GM03348 (cell line): ENCODE results near the gene ANKS1A.
"Not testable (repeated sequence)": the region's sequence is repeated elsewhere in the genome, so short reads cannot be mapped to it uniquely, and the experiment has no call there.

ENCODE experiments used
- DNase-seq: peaks from one replicate; pipeline ENCODE4 v3.0.0; 2012; ENCODE audit warnings: low spot score

Gene ANKS1A

DNA sequence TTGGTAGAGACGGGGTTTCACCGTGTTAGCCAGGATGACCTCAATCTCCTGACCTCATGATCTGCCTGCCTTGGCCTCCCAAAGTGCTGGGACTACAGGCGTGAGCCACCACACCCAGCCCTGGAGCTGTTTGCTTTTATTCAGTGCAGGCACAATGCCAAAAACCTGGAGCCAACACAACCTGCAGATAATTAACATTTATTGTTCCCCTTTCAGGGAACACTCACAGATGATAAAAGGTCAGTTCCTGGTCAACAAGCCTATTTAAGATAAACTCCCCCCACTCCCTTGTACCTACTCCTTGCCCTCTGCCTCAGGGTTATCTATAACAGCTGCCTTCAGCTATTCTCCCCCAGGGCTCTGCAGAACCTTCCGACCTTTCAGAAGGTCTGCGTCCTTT lies 218.7 kb downstream of the ANKS1A start:
- DNase-seq = not testable (repeated sequence)

DNA sequence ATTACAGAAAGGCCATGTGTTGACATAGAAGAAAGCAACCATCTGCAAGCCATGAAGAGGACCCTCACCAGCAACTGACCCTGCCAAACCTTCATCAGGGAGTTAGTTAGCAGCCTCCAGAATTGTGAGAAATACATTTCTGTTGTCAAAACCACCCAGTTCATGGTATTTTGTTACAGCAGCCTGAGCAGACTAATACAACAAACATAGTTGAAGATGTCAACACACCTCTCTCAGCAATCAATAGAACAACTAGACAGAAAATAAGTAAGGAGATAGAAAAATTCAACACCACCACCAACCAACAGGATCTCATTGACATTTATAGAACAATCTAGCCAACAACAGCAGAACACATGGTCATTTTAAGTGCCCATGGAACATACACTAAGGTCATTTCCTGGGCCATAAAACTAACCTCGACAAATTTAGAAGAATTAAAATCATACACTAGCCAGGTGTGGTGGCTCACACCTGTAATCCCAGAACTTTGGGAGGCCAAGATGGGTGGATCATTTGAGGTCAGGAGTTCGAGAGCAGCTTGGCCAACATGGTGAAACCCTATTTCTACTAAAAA lies 219.3 kb downstream of the ANKS1A start:
- no peak for DNase-seq

DNA sequence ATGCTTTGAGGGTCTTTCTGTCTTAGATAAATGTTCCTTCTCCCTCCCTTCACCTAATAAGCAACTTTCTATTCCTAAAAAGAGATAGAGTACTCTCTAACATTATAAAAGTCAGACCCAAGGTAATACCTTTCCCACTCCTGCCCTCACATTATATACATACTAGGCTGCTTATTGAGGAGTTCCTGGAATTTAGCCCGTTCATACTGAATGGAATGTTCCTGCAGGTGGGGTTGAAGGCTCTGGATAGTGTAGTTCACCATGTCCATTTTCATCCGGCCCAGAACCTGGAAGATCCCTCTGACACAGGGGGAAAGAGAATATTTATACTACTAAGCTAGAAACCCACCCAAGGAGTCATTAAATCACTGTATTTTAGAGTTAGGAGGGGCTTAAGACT lies 231.7 kb downstream of the ANKS1A start:
- no peak for DNase-seq

DNA sequence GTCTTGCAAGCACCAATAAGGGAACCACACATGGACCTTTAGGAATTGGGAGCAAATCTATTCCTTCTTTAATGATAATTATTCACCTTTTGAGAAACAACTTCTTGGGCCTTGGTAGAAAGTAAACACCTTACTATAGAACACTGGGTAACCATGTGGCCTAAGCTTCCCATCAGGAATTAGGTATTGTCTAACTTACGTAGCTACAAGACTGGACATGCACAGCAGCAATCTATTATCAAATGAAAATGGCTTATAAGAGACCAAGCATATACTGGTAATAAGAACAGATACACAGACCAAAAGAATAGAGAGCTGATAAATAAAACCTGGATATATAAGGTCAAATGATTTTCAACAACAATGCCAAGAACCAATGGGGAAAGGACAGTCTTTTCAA lies 235.3 kb downstream of the ANKS1A start:
- no peak for DNase-seq

DNA sequence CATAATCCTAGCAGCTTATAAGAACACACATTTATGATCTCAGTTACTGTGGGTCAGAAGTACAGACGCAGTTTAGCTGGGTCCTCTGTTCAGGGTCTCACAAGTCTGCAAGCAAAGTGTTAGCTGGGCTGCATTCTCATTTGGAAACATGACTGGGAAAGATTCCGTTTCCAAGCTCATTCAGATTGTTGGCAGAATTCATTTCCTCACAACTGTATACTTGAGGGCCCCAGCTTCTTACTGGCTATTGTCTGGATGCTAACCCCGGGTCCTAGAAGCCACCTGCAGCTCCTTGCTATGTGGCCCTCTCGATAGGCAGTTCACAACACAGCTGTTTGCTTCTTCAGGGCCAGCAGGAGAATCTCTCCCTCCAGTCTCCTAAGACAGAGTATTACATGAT lies 239.0 kb downstream of the ANKS1A start:
- DNase-seq = no peak

DNA sequence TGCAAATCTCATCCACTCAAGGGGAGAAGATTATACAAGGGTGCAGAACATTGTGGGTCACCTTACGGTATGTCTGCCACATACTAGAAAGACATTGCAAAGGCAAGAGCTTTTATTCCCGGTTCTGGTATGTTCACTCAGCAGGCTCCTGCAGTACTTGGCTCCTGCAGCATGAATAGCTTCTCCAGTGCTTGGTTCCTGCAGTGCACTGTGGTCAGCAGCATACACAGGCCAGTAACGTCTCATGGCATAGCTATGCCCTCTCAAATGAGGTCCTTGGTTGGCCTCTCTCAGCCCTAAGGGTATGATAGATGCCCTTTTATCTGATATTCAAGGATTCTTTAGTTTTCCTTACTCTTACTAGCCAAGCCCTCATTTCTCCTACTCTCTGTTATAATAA lies 239.4 kb downstream of the ANKS1A start:
- no peak for DNase-seq

DNA sequence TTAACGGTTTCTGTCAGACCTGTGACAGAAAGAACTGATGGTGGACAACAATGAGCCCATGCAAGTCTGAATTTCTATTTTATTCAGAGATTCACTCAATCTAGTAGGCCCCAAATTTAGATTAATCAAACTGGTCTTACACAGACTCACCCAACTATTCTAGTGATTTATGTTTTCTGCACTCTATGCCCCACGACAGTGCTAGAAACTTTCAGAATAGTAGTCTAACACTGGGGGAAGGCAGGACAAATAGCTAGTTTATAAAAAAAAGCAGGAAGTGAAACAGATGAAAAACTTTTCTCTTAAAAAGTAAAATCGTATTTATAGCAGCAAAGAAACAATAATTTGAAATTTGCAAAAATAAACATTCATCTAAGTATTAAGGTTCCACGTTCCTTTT lies 247.1 kb downstream of the ANKS1A start:
- DNase-seq = no peak

DNA sequence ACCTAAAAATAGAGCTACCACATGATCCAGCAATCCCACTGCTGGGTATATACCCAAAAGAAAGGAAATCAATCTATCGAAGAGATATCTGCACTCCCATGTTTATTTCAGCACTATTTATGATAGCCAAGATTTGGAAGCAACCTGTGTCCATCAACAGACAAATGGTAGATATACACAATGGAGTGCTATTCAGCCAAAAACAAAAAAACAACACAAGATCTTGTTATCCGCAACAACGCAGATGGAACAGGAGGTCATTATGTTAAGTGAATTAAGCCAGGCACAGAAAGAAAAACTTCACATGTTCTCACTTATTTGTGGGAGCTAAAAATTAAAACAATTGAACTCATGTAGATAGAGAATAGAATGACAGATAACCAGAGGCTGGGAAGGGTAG lies 249.1 kb downstream of the ANKS1A start:
- DNase-seq = not testable (repeated sequence)

DNA sequence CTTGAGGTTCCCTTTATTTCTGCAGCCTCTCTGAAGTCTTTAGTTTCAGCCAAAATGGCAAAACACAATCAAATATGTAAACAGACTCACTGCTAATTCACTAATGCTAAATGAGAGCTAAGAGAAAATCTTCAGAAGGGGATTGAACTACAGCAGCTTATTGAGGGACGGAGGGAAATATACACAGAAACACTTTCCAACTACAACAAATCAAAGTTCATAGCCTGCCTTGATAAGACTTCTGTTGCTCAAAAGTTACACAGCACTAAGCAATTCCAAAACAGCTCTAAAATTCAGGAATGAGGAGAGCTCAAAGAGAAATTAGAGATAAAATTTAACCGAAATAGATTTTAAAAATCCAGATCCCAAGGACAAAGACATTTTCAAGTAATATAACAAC lies 250.4 kb downstream of the ANKS1A start:
- DNase-seq = no peak

DNA sequence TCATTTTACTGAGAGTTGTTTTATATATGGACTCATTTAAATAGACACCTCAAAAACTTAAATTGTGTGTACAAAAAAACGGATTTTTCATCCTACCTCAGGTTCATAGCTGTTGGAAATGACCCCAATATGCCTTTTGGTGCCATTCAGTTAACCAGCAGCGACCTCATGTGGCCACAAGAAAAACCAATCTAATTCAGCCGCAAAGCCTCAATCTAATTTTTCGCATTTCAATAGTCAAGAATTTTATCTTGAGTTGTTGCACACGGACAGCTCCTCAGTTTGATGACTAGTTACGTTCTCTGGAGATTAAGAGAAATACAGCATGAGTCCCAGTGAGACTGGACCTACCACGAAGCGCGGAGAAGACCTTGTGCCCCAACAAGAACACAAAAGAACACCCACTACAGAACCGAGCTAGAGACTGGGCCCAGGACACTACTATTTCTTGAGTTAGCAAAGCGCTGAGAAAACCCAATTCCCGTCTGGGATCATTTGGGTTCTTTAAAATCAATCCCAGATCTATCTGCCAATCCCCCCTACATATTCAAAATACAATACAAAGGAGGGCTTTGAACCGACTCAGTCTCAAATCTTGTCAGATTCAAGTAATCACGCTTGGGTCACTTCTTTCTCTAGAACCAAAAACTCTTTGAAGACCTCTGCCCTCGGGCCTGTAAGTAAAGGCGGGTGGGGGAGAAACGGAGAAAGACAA lies 251.0 kb downstream of the ANKS1A start:
- DNase-seq = peak; percentile 72

DNA sequence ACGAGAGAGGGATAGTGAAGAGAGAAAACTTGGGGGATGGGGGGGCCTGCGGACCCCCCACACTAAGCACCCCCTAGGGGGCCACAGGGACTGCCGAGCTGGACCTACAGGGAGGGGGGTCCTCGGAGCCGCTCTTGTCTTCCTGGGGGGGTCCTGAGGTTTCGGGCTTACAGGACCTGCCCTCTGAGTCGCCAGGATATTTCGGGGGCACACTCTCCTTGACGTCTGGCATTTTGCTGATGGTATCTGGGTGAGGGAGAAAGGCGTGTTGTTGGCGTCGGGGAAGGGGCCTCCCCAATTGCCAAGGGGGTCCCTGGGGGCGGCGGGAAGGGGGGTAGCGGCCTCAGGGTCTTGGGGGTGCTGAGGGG lies 251.6 kb downstream of the ANKS1A start:
- DNase-seq = no peak
